HG03575 (cell line): ENCODE results near the gene ACSL3.
"Not testable (repeated sequence)": the region's sequence is repeated elsewhere in the genome, so short reads cannot be mapped to it uniquely, and the experiment has no call there.

ENCODE experiments used
- ATAC-seq: cut with Tn5 transposase; IDR thresholded peaks from one replicate; pipeline ENCODE4 v1.9.1; 2021; ENCODE audit not compliant: unreplicated experiment, insufficient number of reproducible peaks, low FRiP score; ENCODE audit errors: extremely low read depth

ACSL3 gene

DNA sequence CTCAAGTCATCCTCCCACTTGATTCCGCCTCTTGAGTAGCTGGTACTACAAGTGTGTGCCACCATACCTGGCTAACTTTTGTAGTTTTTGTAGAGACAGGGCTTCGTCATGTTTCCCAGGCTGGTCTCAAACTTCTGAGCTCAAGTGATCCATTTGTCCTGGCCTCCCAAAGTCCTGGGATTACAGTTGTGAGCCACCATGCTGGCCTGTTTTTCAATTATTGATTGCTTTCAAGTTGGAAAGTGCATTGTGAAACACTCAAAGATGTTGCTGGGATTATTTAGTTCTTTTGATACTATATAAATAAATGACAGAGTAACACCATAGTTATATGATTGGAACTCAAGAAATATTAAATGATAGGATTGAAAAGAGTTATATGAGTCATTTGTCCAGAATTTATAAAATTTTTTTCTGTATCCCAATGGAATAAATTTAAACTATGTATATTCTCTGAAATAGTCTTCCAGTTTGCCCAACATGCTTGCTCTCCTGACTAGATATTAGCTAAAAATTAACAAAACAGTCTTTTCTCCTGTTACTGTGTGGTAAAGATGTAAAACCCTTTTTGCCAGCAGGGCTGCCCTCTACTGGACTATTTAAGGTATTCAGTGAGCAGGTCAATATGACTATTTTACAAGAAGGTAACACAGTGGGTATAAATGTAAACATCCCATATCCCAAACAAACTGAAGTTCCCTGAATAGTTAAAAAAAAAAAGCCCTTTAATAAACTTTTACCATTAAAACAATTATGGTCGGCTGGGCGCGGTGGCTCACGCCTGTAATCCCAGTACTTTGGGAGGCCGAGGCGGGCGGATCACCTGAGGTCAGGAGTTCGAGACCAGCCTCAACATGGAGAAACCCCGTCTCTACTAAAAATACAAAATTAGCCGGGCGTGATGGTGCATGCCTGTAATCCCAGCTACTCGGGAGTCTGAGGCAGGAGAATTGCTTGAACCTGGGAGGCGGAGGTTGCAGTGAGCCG, 42.7 kb downstream of the ACSL3 start:
- peak; percentile 53 for ATAC-seq

DNA sequence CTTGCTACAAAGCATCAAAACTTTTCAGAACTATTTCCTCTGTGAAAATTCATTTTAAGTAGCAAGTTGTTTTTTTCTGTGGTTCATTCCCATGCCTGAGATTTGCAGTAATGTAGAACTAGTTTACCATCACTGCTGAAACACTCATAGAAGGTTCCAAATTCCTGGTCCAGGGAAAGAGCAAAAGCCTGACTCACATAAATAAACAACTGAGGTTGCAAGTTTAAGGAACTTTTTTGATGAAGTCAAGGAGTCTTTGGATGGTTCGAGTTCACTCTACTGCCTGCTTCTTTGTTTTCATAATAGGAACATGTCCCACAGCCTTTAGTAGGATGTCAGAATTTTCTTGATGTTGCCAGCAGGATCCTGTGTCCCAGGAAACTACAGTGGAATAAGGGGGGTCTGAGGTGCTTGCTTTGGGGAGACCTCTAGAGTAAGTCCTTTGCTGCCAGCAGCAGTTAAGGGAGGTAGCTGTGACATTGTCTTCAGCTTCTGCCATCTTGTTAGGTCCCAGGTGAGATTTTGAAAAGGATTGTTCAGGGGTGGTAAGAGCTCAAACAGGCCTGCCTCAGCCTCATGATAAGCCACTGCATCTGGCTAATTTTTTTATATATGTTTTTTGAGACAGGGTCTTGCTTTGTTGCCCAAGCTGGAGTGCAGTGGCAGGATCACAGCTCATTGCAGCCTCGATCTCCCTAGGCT, 43.9 kb downstream of the ACSL3 start:
- ATAC-seq, result no peak

DNA sequence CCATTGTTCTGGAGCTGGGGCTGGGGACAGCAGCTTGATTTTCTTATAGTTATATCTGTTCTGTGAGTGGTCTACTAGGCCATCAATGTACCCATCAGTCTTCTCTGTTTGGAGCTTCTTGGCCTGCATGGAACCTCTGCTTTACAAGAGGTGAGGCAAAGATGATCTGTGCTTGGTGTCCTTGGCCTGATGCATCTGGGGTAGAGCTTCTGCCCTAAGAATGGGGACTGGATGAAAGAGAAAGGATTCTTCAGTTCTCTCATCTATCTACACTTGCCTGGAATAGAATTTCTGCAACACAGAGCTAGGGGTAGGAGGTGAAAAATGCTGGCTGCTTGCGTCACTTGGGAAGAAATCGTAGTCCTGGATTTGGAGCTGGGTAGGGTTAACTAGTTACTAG, 46.2 kb downstream of the ACSL3 start:
- no peak for ATAC-seq

DNA sequence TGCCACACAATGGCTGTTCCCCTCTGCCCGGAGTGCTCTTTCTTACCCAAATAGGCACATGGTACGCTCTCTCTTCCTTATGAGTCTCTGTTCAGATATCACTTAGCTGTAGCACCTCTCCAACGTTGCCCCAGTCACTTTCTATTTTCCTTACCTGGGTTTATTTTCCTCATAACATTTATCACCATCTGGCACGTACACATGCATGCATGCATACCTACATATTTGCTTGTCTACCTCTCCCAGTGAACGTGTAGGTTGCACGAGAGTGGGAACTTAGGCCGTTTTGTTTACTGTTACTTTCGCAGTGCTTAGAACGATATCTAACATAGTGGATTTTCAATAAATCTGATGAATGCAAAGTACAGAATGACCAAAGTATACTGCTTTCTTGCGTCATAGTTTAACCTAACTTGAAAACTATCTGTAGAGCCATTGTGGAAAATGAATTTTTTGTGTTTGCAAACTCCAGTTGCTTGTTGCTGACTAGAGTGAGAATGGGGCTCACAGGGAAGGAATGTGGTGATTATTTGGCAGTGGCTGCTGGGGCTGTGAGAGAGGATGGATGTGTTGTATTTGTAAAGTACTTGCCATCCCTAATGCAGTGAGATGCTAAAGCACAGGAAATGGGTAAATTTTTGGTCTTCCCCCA, 47.1 kb downstream of the ACSL3 start:
- no peak for ATAC-seq

DNA sequence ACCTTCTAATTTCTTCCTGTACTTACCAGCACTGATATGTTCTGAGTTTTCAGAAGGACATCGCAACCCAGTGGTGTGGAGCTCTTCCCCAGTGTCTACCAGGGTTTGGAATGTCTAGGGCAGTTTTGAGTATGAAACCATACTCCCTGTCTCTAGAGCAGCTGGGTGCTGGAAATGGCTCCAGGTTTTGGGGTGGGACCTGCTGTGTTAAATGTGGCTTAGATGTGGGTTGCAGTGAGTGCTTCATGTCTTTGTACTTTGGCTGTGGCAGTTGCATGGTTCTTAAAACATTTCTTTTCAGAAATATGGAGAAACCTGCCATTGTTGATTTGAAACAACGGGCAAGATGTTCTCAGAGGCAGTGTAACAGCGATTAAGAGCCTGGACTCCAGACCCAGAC, 48.5 kb downstream of the ACSL3 start:
- ATAC-seq, result no peak

DNA sequence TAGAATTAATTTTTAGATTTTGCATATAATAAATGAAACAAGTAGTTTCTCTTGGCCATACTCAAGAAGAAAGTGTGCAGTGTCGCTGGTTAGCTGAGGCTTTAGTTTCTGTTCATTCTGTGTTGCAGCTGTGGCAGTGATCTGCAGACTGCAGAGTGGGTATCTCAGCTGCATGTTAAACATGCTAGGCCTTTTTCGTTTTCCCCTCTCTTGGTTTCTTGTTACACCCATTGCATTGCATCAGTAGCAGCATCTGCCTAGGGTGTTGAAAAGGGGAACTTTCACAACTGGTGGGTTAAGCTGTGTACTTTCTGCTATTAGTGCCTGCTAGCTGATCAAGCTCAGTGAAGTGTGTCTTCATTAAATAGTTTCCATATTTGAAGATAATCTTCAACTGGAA, 51.3 kb downstream of the ACSL3 start:
- ATAC-seq, result peak; percentile 98

DNA sequence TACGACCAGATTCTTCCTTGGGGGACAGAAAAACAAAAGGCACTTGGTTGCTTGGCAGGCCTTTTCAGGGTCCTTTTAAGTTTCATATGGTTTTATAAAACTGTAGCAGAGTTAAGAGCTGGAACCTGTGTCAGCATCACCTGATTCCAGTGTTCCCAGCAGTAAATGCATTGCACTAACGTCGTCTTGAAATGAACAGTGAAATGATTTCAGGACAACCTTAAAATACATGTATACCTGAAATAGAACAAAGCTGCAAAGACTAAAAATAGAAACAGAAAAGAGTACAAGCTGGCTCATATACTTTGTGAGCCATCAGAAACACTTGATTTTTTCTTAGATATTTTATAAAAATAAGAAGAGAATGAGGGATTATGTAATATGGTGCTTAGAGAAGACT, 51.9 kb downstream of the ACSL3 start:
- no peak for ATAC-seq

DNA sequence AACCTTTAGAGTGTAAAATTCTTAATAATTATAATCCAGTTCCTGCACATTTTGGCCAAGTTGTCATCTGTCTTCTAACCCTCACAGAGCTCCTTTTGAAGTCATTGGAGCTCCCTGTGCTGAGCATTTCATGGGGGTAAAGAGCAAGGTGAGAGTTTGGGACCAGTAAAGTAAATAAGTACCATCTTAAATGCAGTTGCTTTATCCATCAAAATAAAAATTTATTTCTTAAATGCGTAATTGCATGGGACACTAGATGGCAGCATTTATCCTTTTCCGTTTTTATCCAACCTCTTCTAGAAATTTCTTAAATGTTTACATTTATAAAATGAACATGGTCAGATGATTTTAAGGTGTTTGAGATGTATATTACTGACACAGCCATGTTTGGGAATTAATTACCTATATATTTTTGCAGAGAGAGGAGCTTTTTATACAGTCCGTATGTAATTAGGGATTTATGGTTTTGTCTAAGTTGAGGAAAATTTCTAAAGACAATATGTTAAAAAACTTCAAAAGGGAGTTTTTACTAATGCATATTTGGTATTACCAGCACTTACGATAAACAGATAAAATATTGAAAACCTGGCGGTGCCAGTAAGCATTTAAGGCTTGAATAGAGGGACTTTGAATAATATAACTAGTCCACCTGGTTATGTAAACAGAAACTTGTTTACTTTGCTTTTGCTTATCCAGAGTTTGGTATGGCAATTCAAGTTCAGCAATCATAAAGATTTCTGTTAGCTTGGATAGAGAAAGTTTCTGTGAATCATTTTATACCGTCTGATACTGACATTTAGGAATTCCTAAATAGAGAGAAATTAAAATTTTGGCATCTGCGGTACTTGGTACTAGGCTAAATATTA, 54.5 kb downstream of the ACSL3 start:
- no peak for ATAC-seq

DNA sequence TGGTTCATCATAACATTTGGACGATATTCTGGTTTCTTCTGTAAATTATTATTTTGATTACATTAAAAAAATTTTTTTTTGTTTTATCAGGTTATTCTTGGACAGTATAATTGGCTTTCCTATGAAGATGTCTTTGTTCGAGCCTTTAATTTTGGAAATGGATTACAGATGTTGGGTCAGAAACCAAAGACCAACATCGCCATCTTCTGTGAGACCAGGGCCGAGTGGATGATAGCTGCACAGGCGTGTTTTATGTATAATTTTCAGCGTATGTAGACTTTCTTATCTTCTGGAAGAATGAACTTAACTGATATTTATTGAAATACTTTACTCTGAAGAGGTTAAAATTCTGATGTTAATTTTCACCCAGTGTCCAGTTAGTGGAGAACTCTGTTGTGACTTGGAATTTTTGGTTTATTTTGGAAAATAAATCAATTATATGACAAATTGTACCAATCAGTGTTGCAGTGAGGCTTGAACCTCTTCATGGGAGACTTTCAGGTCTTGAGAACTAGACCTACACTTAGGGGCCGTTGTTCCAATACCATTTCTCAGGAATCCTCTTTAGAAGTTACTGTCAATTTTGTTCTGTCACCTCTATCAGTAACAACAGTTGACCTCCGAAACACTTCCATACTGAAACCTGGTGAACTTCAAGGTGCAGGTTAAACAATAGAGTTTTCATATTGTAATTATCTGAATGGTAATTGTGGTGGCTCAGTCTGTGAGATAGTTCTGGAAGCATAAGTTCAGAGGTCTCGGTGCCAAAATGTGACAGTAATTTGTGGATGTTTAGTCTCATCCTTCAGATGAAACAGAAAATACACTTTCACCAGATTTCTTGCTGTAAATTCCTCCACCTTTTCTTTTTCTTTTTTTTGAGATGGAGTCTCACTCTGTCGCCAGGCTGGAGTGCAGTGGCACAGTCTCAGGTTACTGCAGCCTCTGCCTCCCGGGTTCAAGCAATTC, 55.7 kb downstream of the ACSL3 start:
- ATAC-seq, result no peak

DNA sequence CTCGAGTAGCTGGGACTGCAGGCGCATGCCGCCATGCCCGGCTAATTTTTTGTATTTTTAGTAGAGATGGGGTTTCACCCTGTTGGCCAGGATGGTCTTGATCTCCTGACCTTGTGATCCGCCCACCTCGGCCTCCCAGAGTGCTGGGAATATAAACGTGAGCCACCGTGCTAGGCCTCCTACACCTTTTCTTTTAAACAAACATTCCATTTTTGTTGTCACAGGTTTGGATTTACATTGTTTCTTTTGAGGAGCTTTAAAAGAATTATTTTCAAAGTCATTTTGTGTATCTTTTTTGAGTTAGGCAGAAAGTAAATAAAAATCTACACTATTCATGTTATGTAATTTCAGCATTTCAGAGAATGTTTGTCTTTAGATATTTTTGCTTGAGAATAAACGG, 56.4 kb downstream of the ACSL3 start:
- ATAC-seq, result not testable (repeated sequence)

DNA sequence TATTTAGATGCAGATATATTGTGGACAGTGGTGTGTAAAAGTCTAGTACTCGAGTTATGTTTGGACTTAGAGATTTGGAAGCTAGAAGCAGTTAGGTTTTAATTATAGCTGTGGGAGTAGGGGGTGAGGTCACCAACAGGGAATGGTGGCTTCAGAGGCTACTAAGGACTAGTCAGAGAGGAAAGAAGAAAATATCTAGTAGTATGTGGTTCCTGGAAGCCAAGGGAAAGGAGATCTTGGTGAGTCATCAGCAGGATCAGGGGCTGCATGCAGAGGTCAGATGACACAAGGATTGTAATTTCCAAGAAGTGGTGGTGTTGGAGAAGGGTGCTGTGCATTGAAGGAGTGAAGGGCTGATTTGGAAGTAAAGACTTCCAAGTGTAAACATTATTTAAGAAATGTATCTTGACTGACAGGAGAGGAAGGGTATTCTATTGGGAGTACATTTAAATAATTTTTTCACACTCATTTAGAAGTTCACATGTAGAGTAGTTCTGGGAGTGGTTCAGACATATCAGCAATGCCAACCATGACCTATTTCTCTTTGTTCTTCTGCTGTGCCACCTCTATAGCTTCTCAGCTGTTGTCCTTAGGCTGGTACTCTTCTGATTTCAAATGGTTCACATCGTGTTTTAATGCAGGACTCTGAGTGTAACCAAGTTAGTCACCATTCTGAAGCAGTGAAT, 59.1 kb downstream of the ACSL3 start:
- no peak for ATAC-seq

DNA sequence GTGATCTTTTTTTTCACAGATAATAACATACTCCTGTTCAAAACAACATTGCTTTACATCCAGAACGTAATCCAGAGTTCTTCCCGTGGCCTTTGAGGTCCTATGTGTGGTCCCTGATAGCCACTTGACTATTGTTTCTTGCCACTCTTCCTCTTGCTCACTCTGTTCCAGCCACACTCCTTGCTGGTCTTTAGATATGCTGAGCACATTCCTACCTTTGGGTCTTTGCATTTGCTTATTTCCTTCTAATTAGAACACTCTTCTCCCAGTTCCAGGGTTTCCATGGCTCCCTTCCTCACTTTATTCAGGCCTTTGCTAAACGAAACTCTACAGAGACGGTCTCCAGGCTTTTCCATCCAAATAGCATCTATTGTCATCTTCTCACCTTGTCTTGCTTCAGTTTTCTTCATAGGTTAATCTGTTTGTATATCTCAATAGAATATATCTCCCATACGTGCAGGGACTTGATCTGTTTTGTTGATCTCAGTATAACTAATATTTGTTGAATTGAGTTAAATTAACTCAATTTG, 59.9 kb downstream of the ACSL3 start:
- ATAC-seq, result no peak

DNA sequence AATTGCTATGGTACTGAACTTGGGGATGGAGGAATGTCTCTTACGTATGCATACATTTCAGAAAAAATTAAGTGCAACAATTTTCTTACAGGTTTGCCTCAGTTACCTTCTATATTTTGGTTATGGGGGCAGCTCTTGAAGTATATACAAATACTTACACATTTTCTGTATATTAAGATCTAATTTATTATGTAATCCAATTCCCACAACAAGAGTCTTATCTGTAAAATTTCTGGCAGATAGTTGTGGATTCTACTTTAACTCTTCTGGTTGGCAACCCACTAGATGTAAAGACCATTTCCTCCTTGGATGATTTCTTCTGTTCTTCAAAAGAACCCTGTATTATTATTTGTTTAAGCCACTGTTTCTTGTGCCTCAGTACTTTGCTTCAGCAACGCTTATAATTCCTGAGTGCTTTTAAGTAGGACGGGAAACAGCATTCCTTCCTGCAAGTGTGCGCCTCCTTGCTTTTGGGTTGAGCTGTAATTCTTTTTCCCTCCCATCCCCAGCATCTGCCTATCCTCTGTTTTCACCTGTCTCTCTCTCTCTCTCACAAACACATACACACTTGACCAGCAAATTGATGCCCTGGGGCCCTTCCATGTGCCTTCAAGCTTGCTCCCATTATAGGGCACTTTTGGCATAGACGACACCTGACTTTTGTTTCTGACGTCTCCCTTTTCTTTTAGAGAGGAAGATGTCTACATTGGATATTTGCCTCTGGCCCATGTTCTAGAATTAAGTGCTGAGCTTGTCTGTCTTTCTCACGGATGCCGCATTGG, 61.4 kb downstream of the ACSL3 start:
- no peak for ATAC-seq

DNA sequence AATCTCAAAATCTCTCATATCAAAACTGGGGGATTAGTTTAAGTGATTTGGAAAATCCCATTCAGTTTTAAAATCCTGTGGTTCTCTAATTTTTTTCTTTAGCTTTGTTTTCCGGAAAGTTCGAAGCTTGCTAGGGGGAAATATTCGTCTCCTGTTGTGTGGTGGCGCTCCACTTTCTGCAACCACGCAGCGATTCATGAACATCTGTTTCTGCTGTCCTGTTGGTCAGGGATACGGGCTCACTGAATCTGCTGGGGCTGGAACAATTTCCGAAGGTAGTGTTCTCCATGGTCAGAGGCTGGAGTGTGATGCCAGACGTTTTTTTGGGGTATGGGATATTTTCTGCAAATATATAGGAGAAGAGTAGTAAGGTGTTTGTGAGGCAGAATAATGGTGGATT, 66.1 kb downstream of the ACSL3 start:
- no peak for ATAC-seq

DNA sequence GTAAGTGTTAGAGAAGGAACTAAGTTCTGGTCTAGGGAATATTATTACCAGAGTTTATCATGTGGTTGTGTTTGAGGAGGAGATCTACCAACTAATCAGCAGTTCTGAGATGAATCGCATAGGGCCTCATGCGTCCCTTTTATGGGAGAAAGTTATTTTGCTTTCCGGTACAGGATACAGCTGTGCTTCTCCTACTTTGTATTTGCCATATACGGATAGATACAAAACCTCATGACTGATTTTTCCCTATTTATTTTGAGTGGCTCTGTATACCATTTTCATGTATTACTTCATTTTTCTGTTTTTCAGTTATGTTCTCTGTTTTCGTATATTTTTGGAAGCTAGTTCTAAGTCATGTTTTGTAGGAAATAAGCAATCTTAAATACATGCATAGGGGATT, 66.8 kb downstream of the ACSL3 start:
- ATAC-seq, result no peak

DNA sequence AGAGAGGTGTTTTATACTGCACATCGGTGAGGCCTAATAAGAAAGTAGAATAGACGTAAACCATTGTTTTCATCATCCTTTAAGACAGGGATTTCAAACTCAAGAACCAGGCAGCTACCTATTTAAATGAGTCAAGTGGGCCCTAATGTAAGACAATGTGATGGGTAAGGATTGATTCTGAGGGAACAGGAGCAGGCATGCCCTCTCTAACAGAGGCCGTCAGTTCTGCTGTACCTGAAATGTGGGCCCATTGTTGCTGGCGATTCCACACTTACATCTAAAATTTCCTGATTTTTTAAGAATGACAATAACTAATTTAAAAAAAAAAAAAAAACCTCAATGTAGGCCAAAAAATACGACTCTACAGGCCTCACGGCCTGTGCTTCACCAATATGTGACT, 67.5 kb downstream of the ACSL3 start:
- ATAC-seq, result no peak
